Mesenchymal stem cell (in vitro differentiated cells and primary cell): ENCODE measurements around the gene SEZ6L2.
"Not testable (repeated sequence)": the region's sequence is repeated elsewhere in the genome, so short reads cannot be mapped to it uniquely, and the experiment has no call there.

Source experiments
- DNase-seq: peaks from one replicate; pipeline ENCODE4 v3.0.0-alpha.2; 2013
- H2AFZ ChIP-seq: one replicate; pipeline ENCODE4 v1.6.1; 2013; ENCODE audit warnings: low read depth, mild to moderate bottlenecking, control low read depth, inconsistent platforms, low read length, moderate library complexity
- H2AK5ac ChIP-seq: 2 replicates; pipeline ENCODE4 v1.6.1; 2013; ENCODE audit warnings: low read length, moderate library complexity, mild to moderate bottlenecking, inconsistent platforms; ENCODE audit not compliant: severe bottlenecking
- H2BK120ac ChIP-seq: one replicate; pipeline ENCODE4 v1.6.1; 2013; ENCODE audit warnings: low read depth, mild to moderate bottlenecking, inconsistent platforms, low read length, moderate library complexity
- H2BK12ac ChIP-seq, 2 experiments: one replicate each; pipeline ENCODE4 v1.6.1; 2013; ENCODE audit warnings: inconsistent platforms in 2 of 2, low read length in 2 of 2, mild to moderate bottlenecking in 2 of 2, moderate library complexity in 2 of 2, control low read depth in 1 of 2
- H2BK15ac ChIP-seq: one replicate; pipeline ENCODE4 v1.6.1; 2013; ENCODE audit warnings: mild to moderate bottlenecking, low read depth, inconsistent platforms; ENCODE audit not compliant: poor library complexity, severe bottlenecking
- H2BK5ac ChIP-seq: 2 replicates; pipeline ENCODE4 v1.6.1; 2013; ENCODE audit warnings: low read depth, mild to moderate bottlenecking, low read length, control low read depth, inconsistent platforms; ENCODE audit not compliant: poor library complexity, severe bottlenecking
- H3K14ac ChIP-seq, 2 experiments: one replicate each; pipeline ENCODE4 v1.6.1; 2013; ENCODE audit warnings: inconsistent platforms in 2 of 2, low read length in 2 of 2, control low read depth in 1 of 2, mild to moderate bottlenecking in 1 of 2, moderate library complexity in 1 of 2
- H3K18ac ChIP-seq, 2 experiments: one replicate each; pipeline ENCODE4 v1.6.1; 2013; ENCODE audit warnings: inconsistent platforms in 2 of 2, low read length in 2 of 2, control low read depth in 1 of 2, low read depth in 1 of 2, mild to moderate bottlenecking in 1 of 2
- H3K23ac ChIP-seq, 2 experiments: one replicate each; pipeline ENCODE4 v1.6.1; 2013; ENCODE audit warnings: inconsistent platforms in 2 of 2, low read length in 2 of 2, mild to moderate bottlenecking in 2 of 2, moderate library complexity in 2 of 2, control low read depth in 1 of 2
- H3K27ac ChIP-seq: 2 replicates; pipeline ENCODE4 v1.5.1; 2013; ENCODE audit warnings: mild to moderate bottlenecking, moderate library complexity, low read length, control low read depth, inconsistent platforms; ENCODE audit not compliant: poor library complexity, severe bottlenecking
- H3K27me3 ChIP-seq, 2 experiments: 2 replicates each; pipeline versions ENCODE4 v1.6.1 to v1.7.0; 2013; ENCODE audit warnings: low read length in 2 of 2, mild to moderate bottlenecking in 2 of 2, moderate library complexity in 2 of 2, control low read depth in 1 of 2, inconsistent platforms in 1 of 2; ENCODE audit not compliant: control insufficient read depth in 1 of 2, insufficient read depth in 1 of 2
- H3K36me3 ChIP-seq, 2 experiments: 2 replicates each; pipeline versions ENCODE4 v1.6.1 to v1.7.0; 2013; ENCODE audit warnings: low read length in 2 of 2, control low read depth in 1 of 2, inconsistent platforms in 1 of 2, low read depth in 1 of 2, mild to moderate bottlenecking in 1 of 2; ENCODE audit not compliant: insufficient read depth in 2 of 2, control insufficient read depth in 1 of 2
- H3K4ac ChIP-seq, 2 experiments: one replicate each; pipeline ENCODE4 v1.6.1; 2013; ENCODE audit warnings: inconsistent platforms in 2 of 2, low read length in 2 of 2, mild to moderate bottlenecking in 2 of 2, moderate library complexity in 2 of 2, control low read depth in 1 of 2, low read depth in 1 of 2
- H3K4me1 ChIP-seq: 2 replicates; pipeline ENCODE4 v1.6.1; 2013; ENCODE audit warnings: low read depth, low read length, control low read depth; ENCODE audit not compliant: control insufficient read depth, insufficient read depth
- H3K4me2 ChIP-seq: 2 replicates; pipeline ENCODE4 v1.6.1; 2013; ENCODE audit warnings: low read length, mild to moderate bottlenecking, inconsistent platforms; ENCODE audit not compliant: poor library complexity, severe bottlenecking
- H3K4me3 ChIP-seq, 2 experiments: 2 replicates each; pipeline versions ENCODE4 v1.5.1 to v1.7.0; 2013; ENCODE audit warnings: low read length in 2 of 2, mild to moderate bottlenecking in 2 of 2, control low read depth in 1 of 2, low read depth in 1 of 2; ENCODE audit not compliant: insufficient read depth in 1 of 2
- H3K79me1 ChIP-seq: replicated peaks from 2 replicates; pipeline ENCODE4 v1.6.1; 2013; ENCODE audit warnings: mild to moderate bottlenecking, control low read depth, low read length, inconsistent platforms; ENCODE audit not compliant: poor library complexity, severe bottlenecking
- H3K9ac ChIP-seq: 2 replicates; pipeline ENCODE4 v1.7.0; 2013; ENCODE audit warnings: mild to moderate bottlenecking, low read length, moderate library complexity
- H3K9me3 ChIP-seq: 2 replicates; pipeline ENCODE4 v1.7.0; 2013; ENCODE audit warnings: mild to moderate bottlenecking, low read length; ENCODE audit not compliant: control insufficient read depth
- H4K8ac ChIP-seq: one replicate; pipeline ENCODE4 v1.6.1; 2013; ENCODE audit warnings: inconsistent platforms, mild to moderate bottlenecking, low read length, moderate library complexity
- H4K91ac ChIP-seq: one replicate; pipeline ENCODE4 v1.6.1; 2013; ENCODE audit warnings: mild to moderate bottlenecking, low read length, inconsistent platforms
- WGBS: methylation state at CpG from one replicate; pipeline ENCODE4 v1.1.7; 2013; ENCODE audit warnings: mixed read lengths; 5-methylcytosine and 5-hydroxymethylcytosine counted together

SEZ6L2 gene

GRCh38 chr16:29871822-29872546, 27.4 kb downstream of the SEZ6L2 start:
- WGBS: 98% methylated on average over 13 of the region's 16 CpGs
- no peak overlapping the region for H2AFZ ChIP-seq
- no peaks in the 10 kb centered on the region for H3K79me1 ChIP-seq
- H3K14ac ChIP-seq: no peak overlapping the region
- H3K27me3 ChIP-seq: peaks cover 13 to 28% of the 10 kb centered on the region in 2 experiments
- no peak overlapping the region for H3K23ac ChIP-seq
- H3K18ac ChIP-seq: no peak overlapping the region
- no peak overlapping the region for H2BK15ac ChIP-seq
- H4K8ac ChIP-seq: no peak overlapping the region
- no peak overlapping the region for H3K27ac ChIP-seq
- no peak overlapping the region for H3K9ac ChIP-seq
- H3K4me3 ChIP-seq: no peak overlapping the region
- peaks cover 2% of the 10 kb centered on the region for H3K4me1 ChIP-seq
- peaks cover 0 to 34% of the 10 kb centered on the region in 2 experiments for H3K36me3 ChIP-seq
- H4K91ac ChIP-seq: no peak overlapping the region
- H2AK5ac ChIP-seq: no peak overlapping the region
- no peak overlapping the region for H3K4me2 ChIP-seq
- H2BK120ac ChIP-seq: no peak overlapping the region
- DNase-seq: no peak
- H3K4ac ChIP-seq: no peak overlapping the region
- no peaks in the 10 kb centered on the region for H3K9me3 ChIP-seq
- H2BK12ac ChIP-seq: no peak overlapping the region
- H2BK5ac ChIP-seq: no peak overlapping the region

GRCh38 chr16:29869067-29869466, 30.3 kb downstream of the SEZ6L2 start:
- not testable (repeated sequence) for H4K91ac ChIP-seq, H3K4me3 ChIP-seq, H3K4ac ChIP-seq, H2BK120ac ChIP-seq, H3K27me3 ChIP-seq, H3K23ac ChIP-seq, DNase-seq, H4K8ac ChIP-seq, H3K79me1 ChIP-seq, H3K27ac ChIP-seq, H2AFZ ChIP-seq, H2BK12ac ChIP-seq, H3K9ac ChIP-seq, H3K4me1 ChIP-seq, H2AK5ac ChIP-seq, H3K4me2 ChIP-seq, H3K9me3 ChIP-seq, H2BK15ac ChIP-seq, H2BK5ac ChIP-seq, H3K14ac ChIP-seq, H3K18ac ChIP-seq
- H3K36me3 ChIP-seq: peaks cover 0 to 27% of the 10 kb centered on the region in 2 experiments
- WGBS: 80% methylated on average over 8 of the region's 8 CpGs

DNA sequence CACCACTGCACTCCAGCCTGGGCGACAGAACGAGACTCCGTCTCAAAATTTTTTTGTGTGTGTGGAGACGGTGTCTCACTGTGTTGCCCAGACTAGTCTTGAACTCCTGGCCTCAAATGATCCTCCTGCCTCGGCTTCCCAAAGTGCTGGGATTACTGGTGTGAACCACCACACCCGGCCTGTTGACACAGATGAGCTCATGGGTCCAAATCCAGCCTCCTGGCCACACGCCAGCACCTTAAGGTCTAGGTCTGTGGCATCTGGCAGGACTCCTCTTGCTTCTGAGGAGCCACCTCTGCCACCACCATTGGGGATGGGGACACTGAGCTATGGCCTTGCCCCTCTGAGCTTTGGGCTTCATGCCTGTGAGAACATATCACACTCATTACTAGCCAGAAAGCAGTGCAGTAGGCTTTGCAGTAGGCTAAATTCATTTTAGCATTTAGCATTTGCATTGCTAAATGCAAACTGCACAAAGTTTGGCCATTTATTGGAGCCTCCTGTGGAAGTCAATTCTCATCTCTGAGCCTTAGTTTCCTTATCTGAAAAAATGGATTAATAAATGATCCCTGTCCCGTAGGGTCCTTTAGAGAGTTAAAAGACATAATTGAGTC, 30.8 kb downstream of the SEZ6L2 start:
- no peak overlapping the region for H3K14ac ChIP-seq
- no peak for DNase-seq
- H3K79me1 ChIP-seq: no peaks in the 10 kb centered on the region
- H3K4me3 ChIP-seq: no peak overlapping the region
- no peak overlapping the region for H2AK5ac ChIP-seq
- H4K8ac ChIP-seq: no peak overlapping the region
- no peak overlapping the region for H2BK12ac ChIP-seq
- no peak overlapping the region for H2BK120ac ChIP-seq
- H3K23ac ChIP-seq: no peak overlapping the region
- WGBS: 91% methylated on average over 8 of the region's 8 CpGs
- H2AFZ ChIP-seq: no peak overlapping the region
- no peak overlapping the region for H2BK5ac ChIP-seq
- no peak overlapping the region for H2BK15ac ChIP-seq
- peaks cover 0 to 6% of the 10 kb centered on the region in 2 experiments for H3K27me3 ChIP-seq
- no peak overlapping the region for H4K91ac ChIP-seq
- H3K27ac ChIP-seq: no peak overlapping the region
- no peaks in the 10 kb centered on the region for H3K9me3 ChIP-seq
- H3K4me2 ChIP-seq: no peak overlapping the region
- peaks cover 4% of the 10 kb centered on the region for H3K4me1 ChIP-seq
- H3K4ac ChIP-seq: no peak overlapping the region
- H3K36me3 ChIP-seq: peaks cover 0 to 24% of the 10 kb centered on the region in 2 experiments
- no peak overlapping the region for H3K18ac ChIP-seq
- no peak overlapping the region for H3K9ac ChIP-seq

DNA sequence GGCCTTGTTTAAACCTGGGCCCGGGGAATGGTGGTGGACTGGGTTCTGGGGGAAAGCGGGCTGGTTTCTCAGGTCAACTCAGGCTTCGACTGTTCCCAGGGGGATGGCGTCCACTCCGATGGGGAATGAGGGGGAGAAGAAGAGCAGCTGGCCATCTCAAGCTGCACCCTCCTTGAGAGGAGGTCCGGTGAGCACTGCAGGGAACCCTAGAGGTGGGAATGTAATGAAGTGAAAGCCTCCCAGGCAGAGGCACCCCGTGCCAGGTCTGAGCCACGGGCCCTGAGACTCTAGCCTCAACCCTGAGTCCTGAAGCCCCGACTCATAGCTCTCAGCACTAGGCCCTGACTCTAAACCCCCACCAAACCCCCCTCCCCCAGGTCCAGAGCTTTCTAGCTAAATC, 35.1 kb downstream of the SEZ6L2 start:
- H2AK5ac ChIP-seq: no peak overlapping the region
- no peak overlapping the region for H3K4me3 ChIP-seq
- no peak overlapping the region for H3K4me2 ChIP-seq
- no peak overlapping the region for H2BK120ac ChIP-seq
- no peak overlapping the region for H3K18ac ChIP-seq
- H4K91ac ChIP-seq: no peak overlapping the region
- no peaks in the 10 kb centered on the region for H3K27me3 ChIP-seq
- H3K36me3 ChIP-seq: peaks cover 18 to 22% of the 10 kb centered on the region in 2 experiments
- peaks cover 12% of the 10 kb centered on the region for H3K79me1 ChIP-seq
- WGBS: 85% methylated on average over 9 of the region's 9 CpGs
- no peak overlapping the region for H2BK5ac ChIP-seq
- H2BK15ac ChIP-seq: no peak overlapping the region
- no peak overlapping the region for H4K8ac ChIP-seq
- no peaks in the 10 kb centered on the region for H3K9me3 ChIP-seq
- no peak overlapping the region for H3K27ac ChIP-seq
- DNase-seq: no peak
- H3K23ac ChIP-seq: no peak overlapping the region
- no peak overlapping the region for H3K14ac ChIP-seq
- H3K4me1 ChIP-seq: peaks cover 10% of the 10 kb centered on the region
- no peak overlapping the region for H2AFZ ChIP-seq
- H3K9ac ChIP-seq: no peak overlapping the region
- no peak overlapping the region for H3K4ac ChIP-seq
- no peak overlapping the region for H2BK12ac ChIP-seq
